OCI-LY3 (cell line): ENCODE results near the gene ARHGAP27.
"Not testable (repeated sequence)": the region's sequence is repeated elsewhere in the genome, so short reads cannot be mapped to it uniquely, and the experiment has no call there.

Source experiments
- H2AFZ ChIP-seq: fragments of 200-600, 300-600 bp; shearing (Covaris generic); 2 replicates; pipeline ENCODE4 v1.6.0; 2014; ENCODE audit warnings: antibody characterized with exemption, low read depth, low read length
- H3K27ac ChIP-seq: fragments of 200-600, 300-600 bp; sonication (generic); 2 replicates; pipeline ENCODE4 v1.5.1; 2014; ENCODE audit warnings: mild to moderate bottlenecking, low read length, moderate library complexity, mixed read lengths
- H3K27me3 ChIP-seq: fragments of 200-600, 300-600 bp; sonication (generic); 2 replicates; pipeline ENCODE4 v1.6.1; 2014; ENCODE audit warnings: low read depth, low read length, mixed read lengths
- H3K36me3 ChIP-seq: fragments of 200-600, 300-600 bp; sonication (generic); replicated peaks from 2 replicates; pipeline ENCODE3; 2014; ENCODE audit warnings: low read depth, low read length, mixed read lengths
- H3K4me1 ChIP-seq: fragments of 300-600, 200-600 bp; sonication (generic); 2 replicates; pipeline ENCODE4 v1.6.1; 2014; ENCODE audit warnings: low read length, mixed read lengths
- H3K4me2 ChIP-seq: fragments of 200-600, 300-600 bp; sonication (generic); 2 replicates; pipeline ENCODE4 v1.6.1; 2014; ENCODE audit warnings: low read length, mixed read lengths
- H3K4me3 ChIP-seq: fragments of 300-600, 200-600 bp; sonication (generic); 2 replicates; pipeline ENCODE4 v1.5.1; 2014; ENCODE audit warnings: antibody characterized with exemption, mild to moderate bottlenecking, low read length, moderate library complexity
- H3K79me2 ChIP-seq: fragments of 300-600, 200-600 bp; shearing (Covaris generic); 2 replicates; pipeline ENCODE4 v1.6.1; 2014; ENCODE audit warnings: mild to moderate bottlenecking, low read length, mixed read lengths
- H3K9ac ChIP-seq: fragments of 300-600, 200-600 bp; shearing (Covaris generic); 2 replicates; pipeline ENCODE4 v1.6.0; 2014; ENCODE audit warnings: mild to moderate bottlenecking, low read length, moderate library complexity
- H3K9me3 ChIP-seq: fragments of 200-600, 300-600 bp; shearing (Covaris generic); 2 replicates; pipeline ENCODE4 v1.6.1; 2014; ENCODE audit warnings: low read length, mixed read lengths; ENCODE audit not compliant: insufficient read depth
- H4K20me1 ChIP-seq: fragments of 200-600, 300-600 bp; sonication (generic); 2 replicates; pipeline ENCODE4 v1.6.1; 2016; ENCODE audit warnings: low read length, mixed read lengths; ENCODE audit not compliant: insufficient read depth
- CTCF ChIP-seq: fragments of 200-600, 300-600 bp; sonication (generic); IDR thresholded peaks from 2 replicates; pipeline ENCODE4 v1.5.1; 2014; ENCODE audit warnings: antibody characterized with exemption, low read length, low read depth
- EZH2phosphoT487 ChIP-seq: fragments of 200-600 bp; shearing (Covaris generic); IDR thresholded peaks from 2 replicates; pipeline ENCODE4 v1.6.1; 2018; ENCODE audit warnings: antibody characterized with exemption, mixed run types, low read depth

Gene ARHGAP27

GRCh38 chr17:45441526-45442310, 9.0 kb upstream of the ARHGAP27 start:
- no peaks in the 10 kb centered on the region for H3K9me3 ChIP-seq
- no peak overlapping the region for H3K9ac ChIP-seq
- H3K4me1 ChIP-seq = peaks cover 18% of the 10 kb centered on the region
- H4K20me1 ChIP-seq = no peaks in the 10 kb centered on the region
- no peak for TF ChIP-seq CTCF
- no peak for TF ChIP-seq EZH2phosphoT487
- H3K36me3 ChIP-seq = no peaks in the 10 kb centered on the region
- H3K27me3 ChIP-seq = no peaks in the 10 kb centered on the region
- H3K27ac ChIP-seq = no peak overlapping the region
- H3K4me3 ChIP-seq = no peak overlapping the region
- H3K4me2 ChIP-seq = no peak overlapping the region
- no peaks in the 10 kb centered on the region for H3K79me2 ChIP-seq
- no peak overlapping the region for H2AFZ ChIP-seq

GRCh38 chr17:45440839-45441515, 8.3 kb upstream of the ARHGAP27 start:
- H3K9ac ChIP-seq, H4K20me1 ChIP-seq, H3K79me2 ChIP-seq, H3K4me2 ChIP-seq, H3K9me3 ChIP-seq, H3K4me3 ChIP-seq, H2AFZ ChIP-seq, H3K27ac ChIP-seq, H3K27me3 ChIP-seq, H3K36me3 ChIP-seq: not testable (repeated sequence)
- H3K4me1 ChIP-seq = peaks cover 20% of the 10 kb centered on the region

GRCh38 chr17:45440161-45440778, 7.6 kb upstream of the ARHGAP27 start:
- H3K4me2 ChIP-seq = no peak overlapping the region
- peaks cover 20% of the 10 kb centered on the region for H3K4me1 ChIP-seq
- no peak for TF ChIP-seq EZH2phosphoT487
- TF ChIP-seq CTCF = no peak
- H3K27me3 ChIP-seq = no peaks in the 10 kb centered on the region
- no peak overlapping the region for H3K27ac ChIP-seq
- no peaks in the 10 kb centered on the region for H4K20me1 ChIP-seq
- no peak overlapping the region for H2AFZ ChIP-seq
- no peak overlapping the region for H3K4me3 ChIP-seq
- H3K9ac ChIP-seq = no peak overlapping the region
- H3K79me2 ChIP-seq = no peaks in the 10 kb centered on the region
- H3K36me3 ChIP-seq = no peaks in the 10 kb centered on the region
- H3K9me3 ChIP-seq = no peaks in the 10 kb centered on the region

GRCh38 chr17:45438931-45439610, 6.4 kb upstream of the ARHGAP27 start:
- Histone ChIP-seq H2AFZ (no peak overlapping the region), H3K4me1 (peaks cover 20% of the 10 kb centered on the region), H3K27me3 (no peaks in the 10 kb centered on the region), H3K27ac (no peak overlapping the region), H3K4me3 (no peak overlapping the region), H3K4me2 (no peak overlapping the region), H3K9me3 (no peaks in the 10 kb centered on the region), H3K9ac (no peak overlapping the region), H3K79me2 (no peaks in the 10 kb centered on the region), H4K20me1 (no peaks in the 10 kb centered on the region), H3K36me3 (no peaks in the 10 kb centered on the region)
- TF ChIP-seq EZH2phosphoT487 (no peak), CTCF (no peak)
